ENCODE results near the gene STXBP5. TPM values are rescaled to one million over a fixed set of nuclear protein-coding genes. Genes with fewer than 3 reads are reported as not detected.

Gene STXBP5
- polyA plus RNA-seq (2012; rRNA removed): 9.9 and 12.0 TPM in 2 replicates
- 9.5 and 9.6 TPM in 2 replicates for polyA plus RNA-seq (2012; cell fraction: cytosol; rRNA removed)
- polyA plus RNA-seq (2012; cell fraction: nucleus; rRNA removed): 24.0 and 33.9 TPM in 2 replicates

DNA sequence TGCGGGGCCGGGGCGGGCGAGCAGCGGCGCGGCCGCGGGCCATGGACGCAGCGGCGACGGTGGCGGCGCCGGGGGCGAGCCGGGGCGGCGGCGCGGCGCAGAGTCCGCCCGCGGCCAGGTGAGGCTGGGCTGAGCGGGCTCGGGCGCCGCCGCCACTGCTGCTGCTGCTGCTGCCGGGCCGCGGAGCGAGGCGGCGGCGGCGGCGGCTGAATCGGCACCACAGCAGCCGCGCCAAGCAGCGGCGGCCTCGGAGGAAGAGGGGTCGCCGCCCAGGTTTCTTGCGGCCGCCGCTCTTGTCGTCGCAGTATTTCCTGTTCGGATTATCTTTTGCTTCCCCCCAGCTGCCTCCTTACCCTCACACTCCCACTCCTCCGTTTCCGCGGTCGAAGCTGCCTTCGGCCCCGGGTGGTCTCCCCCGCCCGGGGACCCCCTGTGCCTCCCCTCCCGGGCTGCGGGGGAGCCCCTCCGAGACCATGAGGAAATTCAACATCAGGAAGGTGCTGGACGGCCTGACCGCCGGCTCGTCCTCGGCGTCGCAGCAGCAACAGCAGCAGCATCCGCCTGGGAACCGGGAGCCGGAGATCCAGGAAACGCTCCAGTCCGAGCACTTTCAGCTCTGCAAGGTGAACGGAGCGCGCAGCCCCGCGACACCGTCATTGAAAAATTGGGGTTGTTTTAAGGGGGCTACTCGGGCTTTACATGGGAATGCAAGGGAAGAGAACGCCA lies at the start of gene STXBP5:
TSS of gene STXBP5 (plus strand) at position 358 of the 726 bp plus-strand sequence. CDS start at position 474, 116 bp downstream.
- H3K79me2 ChIP-seq (ENCODE audit: insufficient read depth): peaks cover 58% of the 10 kb centered on the region
- peak within 1 kb of the TSS; percentile 81 to 95 for H3K27ac ChIP-seq (ENCODE audit: low read depth in 2 of 2, low read length in 1 of 2)
- peaks cover 2 to 8% of the 10 kb centered on the region in 2 experiments for H3K36me3 ChIP-seq (replicated peaks in 1 of 2; ENCODE audit: control insufficient read depth in 1 of 2, insufficient read depth in 2 of 2, low read length in 1 of 2)
- H3K4me2 ChIP-seq: peak within 1 kb of the TSS; percentile 98
- H4K20me1 ChIP-seq (ENCODE audit: insufficient read depth): peaks cover 30% of the 10 kb centered on the region
- under 1% methylated on average over 32 of the region's 85 CpGs for WGBS (ENCODE audit: low lambda C conversion rate)
- H3K9ac ChIP-seq: peak within 1 kb of the TSS; percentile 94
- no peaks in the 10 kb centered on the region for H3K9me3 ChIP-seq
- ChIA-PET CTCF (no interaction called here), POLR2A (no interaction called here)
- peak within 1 kb of the TSS; percentile 99 for H2AFZ ChIP-seq (ENCODE audit: low read depth)
- DNase-seq: peak; percentile 66
- peaks cover 6 to 16% of the 10 kb centered on the region in 2 experiments; a peak in 3 of 4 replicates for H3K4me1 ChIP-seq (ENCODE audit: control insufficient read depth in 1 of 2, insufficient read depth in 2 of 2, low read depth in 1 of 2, low read length in 1 of 2)
- peaks cover 39% of the 10 kb centered on the region for H3F3A ChIP-seq (replicated peaks; ENCODE audit: insufficient read depth)
- H3K4me3 ChIP-seq (ENCODE audit: low read depth in 2 of 2, low read length in 1 of 2): peak within 1 kb of the TSS; percentile 81 to 92
- H3K27me3 ChIP-seq (ENCODE audit: insufficient read depth): no peaks in the 10 kb centered on the region
- TF ChIP-seq FOXJ3 (CRISPR knock-in tag; IDR thresholded peaks at IDR 0.05) (no peak), JUND (IDR thresholded peaks at IDR 0.05) (no peak), CHD2 (IDR thresholded peaks at IDR 0.05; ENCODE audit: low read length, partially characterized antibody) (no peak), RAD21 (IDR thresholded peaks at IDR 0.05; ENCODE audit: low read length) (no peak), TCF12 (IDR thresholded peaks at IDR 0.05) (no peak), FOXM1 (IDR thresholded peaks at IDR 0.05; ENCODE audit: low read depth) (no peak), RCOR1 (IDR thresholded peaks at IDR 0.05; ENCODE audit: low read length) (no peak), GATA2 (CRISPR knock-in tag; IDR thresholded peaks at IDR 0.05) (no peak)
- TF ChIP-seq, protein P1, sequence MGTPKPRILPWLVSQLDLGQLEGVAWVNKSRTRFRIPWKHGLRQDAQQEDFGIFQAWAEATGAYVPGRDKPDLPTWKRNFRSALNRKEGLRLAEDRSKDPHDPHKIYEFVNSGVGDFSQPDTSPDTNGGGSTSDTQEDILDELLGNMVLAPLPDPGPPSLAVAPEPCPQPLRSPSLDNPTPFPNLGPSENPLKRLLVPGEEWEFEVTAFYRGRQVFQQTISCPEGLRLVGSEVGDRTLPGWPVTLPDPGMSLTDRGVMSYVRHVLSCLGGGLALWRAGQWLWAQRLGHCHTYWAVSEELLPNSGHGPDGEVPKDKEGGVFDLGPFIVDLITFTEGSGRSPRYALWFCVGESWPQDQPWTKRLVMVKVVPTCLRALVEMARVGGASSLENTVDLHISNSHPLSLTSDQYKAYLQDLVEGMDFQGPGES (IDR thresholded peaks at IDR 0.05; ENCODE audit: low read depth, low read length): no peak
- H3K9me2 ChIP-seq: no peaks in the 10 kb centered on the region

DNA sequence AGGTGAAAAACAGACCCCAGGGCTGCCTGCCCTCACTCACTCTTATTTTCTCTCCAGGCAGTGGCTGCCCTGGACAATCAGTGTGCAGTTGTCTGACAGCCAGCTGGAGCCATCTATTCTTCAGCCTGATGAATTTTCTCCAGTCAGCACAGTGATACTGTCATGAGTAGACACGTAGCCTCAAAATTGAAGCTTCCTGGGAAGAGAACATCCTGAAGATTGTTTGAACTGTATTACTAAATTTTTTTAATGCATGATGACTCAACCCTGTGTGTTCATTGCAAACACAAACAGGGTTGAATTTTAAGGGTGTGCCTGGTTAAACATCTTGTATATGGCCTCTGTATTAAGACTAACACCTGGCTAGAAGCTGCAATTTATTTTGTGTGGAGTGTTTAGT lies 49.8 kb upstream of the STXBP5 start:
- Histone ChIP-seq H3K27me3 (ENCODE audit: insufficient read depth) (no peaks in the 10 kb centered on the region), H3K9me3 (no peaks in the 10 kb centered on the region), H3K4me3 (ENCODE audit: low read depth in 2 of 2, low read length in 1 of 2) (no peak overlapping the region), H3K4me2 (no peak overlapping the region), H3K36me3 (replicated peaks in 1 of 2; ENCODE audit: control insufficient read depth in 1 of 2, insufficient read depth in 2 of 2, low read length in 1 of 2) (no peaks in the 10 kb centered on the region), H3K27ac (ENCODE audit: low read depth in 2 of 2, low read length in 1 of 2) (0 out of 4 replicates have a peak overlapping the region, but pooled peaks of 1 of the 2 experiments have one; percentile 24), H3K4me1 (ENCODE audit: control insufficient read depth in 1 of 2, insufficient read depth in 2 of 2, low read depth in 1 of 2, low read length in 1 of 2) (no peaks in the 10 kb centered on the region), H3F3A (replicated peaks; ENCODE audit: insufficient read depth) (peaks cover 6% of the 10 kb centered on the region), H3K9me2 (no peaks in the 10 kb centered on the region), H2AFZ (ENCODE audit: low read depth) (no peak overlapping the region), H3K79me2 (ENCODE audit: insufficient read depth) (no peaks in the 10 kb centered on the region), H4K20me1 (ENCODE audit: insufficient read depth) (no peaks in the 10 kb centered on the region), H3K9ac (no peak overlapping the region)
- ChIA-PET CTCF (no interaction called here), POLR2A (no interaction called here)
- no peak for DNase-seq
- 33% methylated on average over 1 of the region's 1 CpG for WGBS (ENCODE audit: low lambda C conversion rate)
- TF ChIP-seq JUND (IDR thresholded peaks at IDR 0.05): no peak
- TF ChIP-seq ELF1 (IDR thresholded peaks at IDR 0.05): no peak
- TF ChIP-seq EZH2phosphoT487 (IDR thresholded peaks at IDR 0.05; ENCODE audit: borderline replicate concordance, low read depth): no peak
- TF ChIP-seq, protein P2, sequence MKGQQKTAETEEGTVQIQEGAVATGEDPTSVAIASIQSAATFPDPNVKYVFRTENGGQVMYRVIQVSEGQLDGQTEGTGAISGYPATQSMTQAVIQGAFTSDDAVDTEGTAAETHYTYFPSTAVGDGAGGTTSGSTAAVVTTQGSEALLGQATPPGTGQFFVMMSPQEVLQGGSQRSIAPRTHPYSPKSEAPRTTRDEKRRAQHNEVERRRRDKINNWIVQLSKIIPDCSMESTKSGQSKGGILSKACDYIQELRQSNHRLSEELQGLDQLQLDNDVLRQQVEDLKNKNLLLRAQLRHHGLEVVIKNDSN (IDR thresholded peaks at IDR 0.05; ENCODE audit: borderline replicate concordance, low read depth): no peak
- no peak for TF ChIP-seq NFIC (IDR thresholded peaks at IDR 0.05; ENCODE audit: borderline replicate concordance)
- TF ChIP-seq RFX5 (IDR thresholded peaks at IDR 0.05; ENCODE audit: low read length): no peak
- TF ChIP-seq TEAD4 (IDR thresholded peaks at IDR 0.05; ENCODE audit: borderline replicate concordance, insufficient read depth): no peak
- no peak for TF ChIP-seq TAF1 (IDR thresholded peaks at IDR 0.05; ENCODE audit: borderline replicate concordance, low read depth, low read length)
- TF ChIP-seq, protein P3, sequence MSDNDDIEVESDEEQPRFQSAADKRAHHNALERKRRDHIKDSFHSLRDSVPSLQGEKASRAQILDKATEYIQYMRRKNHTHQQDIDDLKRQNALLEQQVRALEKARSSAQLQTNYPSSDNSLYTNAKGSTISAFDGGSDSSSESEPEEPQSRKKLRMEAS (IDR thresholded peaks at IDR 0.05; ENCODE audit: low read depth): no peak
- TF ChIP-seq, protein P4, sequence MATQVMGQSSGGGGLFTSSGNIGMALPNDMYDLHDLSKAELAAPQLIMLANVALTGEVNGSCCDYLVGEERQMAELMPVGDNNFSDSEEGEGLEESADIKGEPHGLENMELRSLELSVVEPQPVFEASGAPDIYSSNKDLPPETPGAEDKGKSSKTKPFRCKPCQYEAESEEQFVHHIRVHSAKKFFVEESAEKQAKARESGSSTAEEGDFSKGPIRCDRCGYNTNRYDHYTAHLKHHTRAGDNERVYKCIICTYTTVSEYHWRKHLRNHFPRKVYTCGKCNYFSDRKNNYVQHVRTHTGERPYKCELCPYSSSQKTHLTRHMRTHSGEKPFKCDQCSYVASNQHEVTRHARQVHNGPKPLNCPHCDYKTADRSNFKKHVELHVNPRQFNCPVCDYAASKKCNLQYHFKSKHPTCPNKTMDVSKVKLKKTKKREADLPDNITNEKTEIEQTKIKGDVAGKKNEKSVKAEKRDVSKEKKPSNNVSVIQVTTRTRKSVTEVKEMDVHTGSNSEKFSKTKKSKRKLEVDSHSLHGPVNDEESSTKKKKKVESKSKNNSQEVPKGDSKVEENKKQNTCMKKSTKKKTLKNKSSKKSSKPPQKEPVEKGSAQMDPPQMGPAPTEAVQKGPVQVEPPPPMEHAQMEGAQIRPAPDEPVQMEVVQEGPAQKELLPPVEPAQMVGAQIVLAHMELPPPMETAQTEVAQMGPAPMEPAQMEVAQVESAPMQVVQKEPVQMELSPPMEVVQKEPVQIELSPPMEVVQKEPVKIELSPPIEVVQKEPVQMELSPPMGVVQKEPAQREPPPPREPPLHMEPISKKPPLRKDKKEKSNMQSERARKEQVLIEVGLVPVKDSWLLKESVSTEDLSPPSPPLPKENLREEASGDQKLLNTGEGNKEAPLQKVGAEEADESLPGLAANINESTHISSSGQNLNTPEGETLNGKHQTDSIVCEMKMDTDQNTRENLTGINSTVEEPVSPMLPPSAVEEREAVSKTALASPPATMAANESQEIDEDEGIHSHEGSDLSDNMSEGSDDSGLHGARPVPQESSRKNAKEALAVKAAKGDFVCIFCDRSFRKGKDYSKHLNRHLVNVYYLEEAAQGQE (IDR thresholded peaks at IDR 0.05; ENCODE audit: low read depth, low read length): no peak

Data from SK-N-SH (cell line).